NCI-H1930 (cell line): ENCODE data around the gene VPS39.
A peak's percentile ranks its signal among the peaks of the same experiment; 100 is the strongest.

Experiments
- DNase-seq, 2 experiments: peaks; one replicate each; lab custom pipeline; 2025; lab: John Stamatoyannopoulos, UW

Gene VPS39

DNA sequence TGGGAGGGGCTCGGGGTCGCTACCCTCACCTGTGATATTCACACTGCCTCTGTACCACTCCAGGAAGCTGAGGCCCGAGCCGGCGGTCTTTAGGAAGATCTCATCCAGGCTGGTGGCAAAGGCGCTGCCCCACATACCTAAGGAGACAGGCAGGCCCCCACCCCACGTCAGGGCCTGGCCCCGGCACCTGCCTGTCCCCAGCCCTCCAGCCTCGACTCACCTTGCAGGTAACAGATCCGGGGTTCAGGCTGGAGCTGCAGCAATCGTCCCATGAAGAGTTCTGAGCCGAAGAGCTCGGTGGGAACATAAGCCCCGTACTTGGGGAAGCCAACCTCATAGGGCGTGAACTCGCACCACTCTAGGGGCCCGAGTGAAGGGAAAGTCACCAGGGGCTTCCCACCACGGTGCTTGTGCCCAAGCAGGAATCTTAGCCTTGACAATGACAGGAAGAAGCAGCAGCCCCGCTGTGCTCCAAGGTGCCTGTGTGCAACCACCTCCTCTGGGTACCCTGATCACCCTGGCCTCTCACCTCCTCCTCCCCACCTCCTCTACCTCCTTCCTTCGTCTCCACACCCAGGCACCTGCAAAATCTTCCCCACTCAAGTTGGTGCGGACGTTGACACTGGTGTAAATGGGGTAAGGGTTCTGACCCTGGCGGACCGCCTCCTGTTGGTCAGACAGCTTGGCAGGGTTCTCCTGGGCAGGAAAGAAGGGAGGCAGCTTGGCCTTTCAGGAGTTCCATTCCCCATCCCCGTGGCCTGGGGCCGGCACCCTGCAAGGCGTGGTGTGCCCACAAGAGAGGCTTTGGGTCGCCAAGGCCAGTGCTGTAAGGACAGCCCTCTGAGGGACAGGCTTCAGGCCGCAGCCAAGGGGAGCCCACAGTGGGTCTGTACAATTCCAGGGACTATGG lies 62.3 kb downstream of the VPS39 start:
- DNase-seq, result no peak

DNA sequence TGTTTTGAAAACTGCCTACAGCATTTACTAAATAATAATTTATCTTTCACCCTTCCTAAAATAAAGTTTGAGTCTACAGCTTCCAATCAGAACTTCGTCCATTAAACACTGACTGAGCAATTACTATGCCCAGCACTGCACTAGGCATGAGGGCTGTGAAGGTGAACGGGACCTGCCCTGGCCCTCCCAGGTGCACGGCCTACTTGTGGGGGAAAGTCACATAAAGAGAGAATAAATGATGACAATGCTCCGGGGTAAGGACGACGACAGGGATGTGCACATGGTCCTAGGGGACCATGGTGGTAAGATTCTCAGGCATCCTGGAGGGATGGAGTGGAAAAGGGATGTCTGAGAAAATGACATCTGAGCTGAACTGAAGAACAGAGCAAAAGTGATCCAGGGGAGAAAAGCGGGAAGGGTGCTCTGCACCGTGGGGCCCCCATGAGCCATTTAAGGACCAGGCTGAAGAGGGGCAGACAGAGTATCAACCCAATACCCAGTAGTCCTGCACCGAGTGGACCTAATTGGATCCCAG lies 63.2 kb downstream of the VPS39 start:
- no peak for DNase-seq

DNA sequence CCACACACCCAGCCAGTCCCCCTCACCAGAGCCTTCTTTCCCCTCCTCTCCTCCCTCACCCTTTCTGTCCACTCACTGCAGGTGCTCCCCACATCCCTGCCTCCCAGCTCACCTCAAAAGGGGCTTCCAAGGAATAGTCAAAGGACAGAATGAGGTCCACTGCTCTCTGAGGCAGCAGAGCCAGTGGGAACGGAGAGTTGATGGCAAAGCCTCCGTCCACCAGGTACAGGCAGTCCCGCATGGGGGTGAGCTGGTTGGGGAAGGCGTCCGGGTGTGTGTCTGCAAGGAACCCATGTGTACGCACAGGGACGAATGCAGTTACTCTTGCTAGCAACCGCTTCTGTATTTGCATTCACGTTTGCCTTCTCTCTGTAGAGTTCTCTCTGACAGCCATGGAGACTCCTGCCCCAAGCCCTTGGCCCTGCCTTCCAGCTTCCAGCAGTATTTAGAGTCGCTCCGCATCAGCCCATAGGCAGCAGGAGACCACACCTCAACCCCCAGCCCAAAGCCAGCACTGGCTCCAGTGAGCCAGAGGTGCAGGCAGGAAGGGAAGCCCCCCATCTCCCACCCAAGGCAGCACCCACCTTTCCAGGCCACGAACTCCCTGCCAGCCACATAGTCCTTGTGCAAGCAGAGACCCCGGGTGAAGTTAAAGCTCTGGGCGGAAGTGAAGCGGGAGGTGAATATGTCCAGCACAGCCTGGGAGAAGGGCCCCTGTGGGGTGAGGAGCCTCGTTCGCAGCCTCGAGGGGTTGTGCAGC lies 64.1 kb downstream of the VPS39 start:
- no peak for DNase-seq

DNA sequence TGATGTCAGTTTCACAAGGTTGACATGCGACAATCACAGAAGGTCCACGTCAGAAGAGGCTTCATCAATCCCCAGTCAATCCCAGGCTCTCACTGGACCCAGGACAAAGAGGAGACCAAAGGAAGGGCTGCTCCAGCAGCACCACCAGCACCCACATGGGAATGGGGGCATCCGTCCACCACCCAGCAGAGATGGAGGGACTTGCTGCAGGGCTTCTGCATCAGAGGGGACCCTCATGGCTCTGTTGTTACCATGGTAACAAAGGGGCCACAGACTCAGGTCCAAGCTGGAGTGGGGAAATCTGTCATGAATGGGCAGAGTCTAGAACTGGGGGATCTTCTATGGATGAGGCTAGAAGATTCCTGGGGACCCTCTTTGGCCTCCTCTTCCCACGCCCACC lies 64.7 kb downstream of the VPS39 start:
- DNase-seq, result no peak

- DNase-seq, result no peak
Observed at GRCh38 chr15:42141795-42142667, 66.1 kb downstream of the VPS39 start.

DNA sequence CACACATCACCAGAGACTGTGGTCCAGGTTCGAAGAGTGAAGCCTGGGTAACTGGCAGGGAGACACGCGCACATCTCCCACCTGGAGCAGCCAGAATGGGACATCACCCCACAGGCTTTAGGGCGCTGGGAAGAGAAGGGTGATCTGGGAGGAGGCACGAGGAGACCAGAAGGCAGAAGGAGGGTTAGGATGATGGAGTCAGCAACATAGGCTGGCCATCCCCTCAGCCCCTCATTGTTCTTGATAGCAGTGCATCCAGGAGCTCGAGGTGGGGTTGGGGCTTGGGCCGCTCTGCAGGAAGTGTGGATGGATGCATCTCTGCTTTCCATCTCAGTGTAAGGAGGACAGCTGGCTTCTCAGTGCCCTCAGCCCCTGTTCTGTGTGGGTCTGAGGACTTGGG lies 66.9 kb downstream of the VPS39 start:
- no peak for DNase-seq

GRCh38 chr15:42140383-42141070 lies 67.6 kb downstream of the VPS39 start:
- DNase-seq, result no peak

DNA sequence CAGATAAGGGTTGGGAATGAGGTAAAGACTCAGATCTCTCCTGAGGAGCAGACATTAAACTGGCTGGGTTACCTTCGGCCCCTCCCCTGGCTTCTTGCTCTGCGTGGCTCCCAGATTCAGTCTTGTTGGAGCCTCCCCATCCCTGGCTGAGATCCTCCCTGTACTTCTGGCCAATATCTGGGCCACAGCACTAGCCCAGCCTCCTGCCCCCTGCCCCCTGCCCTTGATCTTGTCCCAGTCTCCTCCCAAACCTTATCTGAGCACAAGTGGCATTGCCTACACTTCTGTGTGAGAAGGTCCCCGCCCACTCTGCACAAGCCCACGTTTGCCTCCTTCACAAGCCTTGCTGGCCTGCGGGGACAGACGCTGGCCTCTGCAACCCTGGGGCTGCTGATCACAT lies 68.5 kb downstream of the VPS39 start:
- no peak for DNase-seq

DNA sequence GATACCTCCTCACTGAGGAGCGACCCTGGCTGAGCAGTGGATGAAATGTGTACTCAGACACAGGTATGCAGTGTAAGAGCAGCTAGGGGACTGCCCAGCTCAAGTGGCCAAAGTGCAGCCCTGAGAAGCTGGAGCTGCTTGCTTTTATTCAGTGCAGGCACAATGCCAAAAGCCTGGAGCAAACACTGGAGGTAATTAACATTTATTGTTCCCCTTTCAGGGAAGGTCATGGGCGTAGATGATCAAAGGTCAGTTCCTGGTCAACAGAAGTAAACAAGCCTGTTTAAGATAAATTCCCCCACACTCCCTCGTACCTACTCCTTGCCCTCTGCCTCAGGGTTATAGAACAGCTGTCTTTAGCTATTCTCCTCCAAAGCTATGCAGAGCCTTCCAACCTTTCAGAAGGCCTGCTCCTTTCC lies 69.1 kb downstream of the VPS39 start:
- DNase-seq, result no peak

- DNase-seq, result no peak
Observed at GRCh38 chr15:42138411-42138810, 69.7 kb downstream of the VPS39 start.

- DNase-seq, result peak in 1 of 2 experiments; percentile 8
Observed at GRCh38 chr15:42137461-42138261, 70.4 kb downstream of the VPS39 start.

DNA sequence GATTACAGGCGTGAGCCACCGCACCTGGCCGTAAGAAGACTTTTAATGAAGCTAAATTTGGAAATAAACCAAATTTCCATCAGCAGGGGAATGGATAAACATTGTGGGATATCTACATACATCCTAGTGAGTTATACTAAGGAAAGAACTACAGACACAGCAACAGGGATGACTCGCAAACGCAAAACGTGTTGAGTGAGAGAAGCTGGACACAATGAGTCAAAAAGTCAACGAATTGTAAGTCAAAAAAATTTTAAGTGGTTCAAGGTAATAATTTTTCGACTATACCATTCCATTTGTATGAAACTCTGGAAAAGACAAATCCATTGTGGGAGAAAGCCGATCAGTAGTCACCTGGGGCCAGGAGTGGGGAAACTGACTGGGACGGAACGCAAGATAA lies 71.6 kb downstream of the VPS39 start:
- DNase-seq, result no peak

DNA sequence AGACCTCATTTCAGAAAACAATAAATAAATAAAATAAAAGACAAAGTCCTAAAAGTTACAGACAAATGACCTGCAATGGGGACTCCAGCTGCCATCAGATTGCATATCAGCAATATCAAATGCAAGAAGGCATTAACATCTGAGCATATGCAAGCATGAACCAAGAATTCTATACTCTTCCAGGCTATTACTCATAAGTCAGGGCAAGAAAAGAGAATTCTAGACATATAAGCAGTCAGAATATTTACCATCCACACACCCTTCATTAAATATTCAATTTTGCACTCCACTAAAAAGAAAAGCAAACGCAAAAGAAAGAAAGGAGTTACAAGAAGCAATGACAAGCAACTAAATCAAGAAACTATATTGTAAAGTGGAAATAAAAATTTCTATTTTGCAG lies 72.8 kb downstream of the VPS39 start:
- DNase-seq, result no peak

DNA sequence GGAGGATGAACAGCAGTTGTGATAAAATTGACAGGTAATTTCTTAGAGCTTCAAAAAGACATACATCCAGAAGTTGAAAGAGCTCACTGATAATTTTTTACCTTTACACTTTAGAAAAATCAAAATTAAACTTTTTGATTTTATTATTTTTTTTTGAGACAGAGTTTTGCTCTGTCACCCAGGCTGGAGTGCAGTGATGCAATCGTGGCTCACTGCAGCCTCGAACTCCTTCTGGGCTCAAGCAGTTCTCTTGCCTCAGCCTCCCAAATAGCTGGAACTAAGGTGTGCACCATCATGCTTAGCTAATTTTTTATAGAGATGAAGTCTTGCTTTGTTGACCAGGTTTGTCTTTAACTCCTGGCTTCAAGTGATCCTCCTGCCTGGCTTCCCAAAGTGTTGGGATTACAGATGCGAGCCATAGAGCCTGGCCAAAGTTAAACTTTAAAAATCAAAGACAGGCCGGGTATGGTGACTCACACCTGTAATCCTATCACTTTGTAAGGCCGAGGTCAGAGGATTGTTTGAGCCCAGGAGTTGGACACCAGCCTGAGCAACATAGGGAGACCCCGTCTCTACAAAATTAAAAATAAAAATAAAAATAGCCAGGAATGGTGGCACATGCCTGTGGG lies 73.4 kb downstream of the VPS39 start:
- DNase-seq, result no peak

- peak; percentile 8 to 10 for DNase-seq
Observed at GRCh38 chr15:42133886-42134502, 74.1 kb downstream of the VPS39 start.

DNA sequence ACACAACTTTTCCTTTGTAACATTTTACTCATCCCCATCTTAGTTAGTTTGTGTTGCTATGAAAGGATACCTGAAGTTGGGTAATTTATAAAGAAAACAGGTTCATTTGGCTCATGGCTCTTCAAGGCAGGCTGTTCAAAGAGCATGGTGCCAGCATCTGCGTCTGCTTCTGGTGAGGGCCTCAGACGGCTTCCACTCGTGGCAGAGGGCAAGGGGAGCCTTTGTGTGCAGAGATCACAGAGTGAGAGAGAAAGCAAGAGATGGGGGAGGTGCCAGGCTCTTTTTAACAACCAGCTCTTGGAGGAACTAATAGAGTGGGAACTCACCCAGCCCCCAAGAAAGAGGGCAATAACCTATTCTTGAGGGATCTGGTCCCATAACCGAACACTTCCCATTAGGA lies 74.7 kb downstream of the VPS39 start:
- no peak for DNase-seq

DNA sequence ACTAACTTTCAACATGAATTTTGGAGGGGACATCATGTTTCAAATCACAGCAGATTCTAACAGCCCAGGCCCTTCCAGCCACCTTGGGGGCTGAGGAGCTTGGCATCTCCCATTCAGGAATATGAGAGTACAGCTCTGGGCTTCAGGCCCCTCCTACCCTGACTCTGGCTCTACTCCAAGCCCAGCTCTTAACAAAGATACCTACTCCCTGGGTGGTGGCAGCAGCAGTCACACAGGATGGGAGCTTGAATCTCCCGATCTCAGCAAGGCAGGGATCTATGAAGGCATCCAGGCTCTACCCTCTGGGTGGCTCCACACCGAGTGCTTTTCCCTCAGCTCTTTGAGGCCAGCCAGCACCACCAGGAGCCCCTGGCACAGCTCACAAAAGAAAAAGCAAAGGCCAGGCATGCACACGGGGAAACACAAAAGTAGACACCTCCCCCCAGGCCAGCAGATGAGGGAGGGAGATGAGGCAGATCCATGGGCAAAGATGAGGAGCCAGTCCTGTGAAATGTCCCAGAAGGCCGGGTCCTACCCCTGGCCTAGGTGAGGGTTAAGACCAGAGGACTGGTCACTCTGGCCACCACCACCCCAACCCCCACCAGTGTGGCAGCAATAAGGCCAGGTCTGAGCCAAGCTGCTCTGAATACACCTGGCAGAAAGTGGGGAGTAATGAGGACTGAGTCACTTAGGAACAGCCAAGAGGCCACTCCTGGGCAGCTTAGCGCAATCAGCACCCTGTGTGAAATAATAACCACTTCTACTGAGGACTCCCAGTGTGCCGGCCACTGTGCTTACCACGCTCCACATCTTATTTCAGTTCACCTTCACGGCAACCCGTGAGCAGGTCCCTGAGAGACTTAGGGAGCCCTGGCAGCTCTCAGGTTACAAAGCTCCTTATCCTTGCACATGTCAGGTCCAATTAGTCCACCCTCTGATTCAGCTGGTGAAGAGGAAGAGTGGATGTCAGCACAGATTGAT lies 76.0 kb downstream of the VPS39 start:
- DNase-seq, result no peak

- no peak for DNase-seq
Observed at GRCh38 chr15:42131006-42131405, 77.1 kb downstream of the VPS39 start.
